Activated B cell treated with CpG ODN at 0.5 μM for 24 hours (primary cell): ENCODE results near the gene PSD4. TPM values are rescaled to one million over a fixed set of nuclear protein-coding genes. Genes with fewer than 3 reads are reported as not detected.

Experiments used
- ATAC-seq: fragments of 200-7000 bp; cut with Tn5 transposase; one replicate; pipeline ENCODE4 v1.10.0; 2021; ENCODE audit warnings: low read depth, mild to moderate bottlenecking, moderate library complexity
- CTCF ChIA-PET: fragments of 350-600 bp; sonication (Branson Sonifier 250); formaldehyde crosslinking; loops from one replicate; lab custom pipeline; 2021; ENCODE audit warnings: antibody characterized with exemption; lab: Charles Lee
- POLR2A ChIA-PET: fragments of 350-600 bp; sonication (Branson Sonifier 250); formaldehyde crosslinking; loops from one replicate; lab custom pipeline; 2021; ENCODE audit warnings: antibody characterized with exemption; lab: Charles Lee
- DNase-seq: peaks from one replicate; pipeline ENCODE4 v3.0.0; 2022
- H3K27ac Mint-ChIP-seq: one replicate; pipeline ENCODE4 v1.8.0; 2020; ENCODE audit warnings: mixed read lengths
- H3K27me3 Mint-ChIP-seq: one replicate; pipeline ENCODE4 v1.8.0; 2021; ENCODE audit warnings: mixed read lengths
- H3K36me3 Mint-ChIP-seq: one replicate; pipeline ENCODE4 v1.8.0; 2021; ENCODE audit warnings: low read depth, mixed read lengths
- H3K4me1 Mint-ChIP-seq: one replicate; pipeline ENCODE4 v1.8.0; 2021; ENCODE audit warnings: mixed read lengths
- H3K4me3 Mint-ChIP-seq: one replicate; pipeline ENCODE4 v1.8.0; 2020; ENCODE audit warnings: mild to moderate bottlenecking, mixed read lengths
- H3K9me3 Mint-ChIP-seq: one replicate; pipeline ENCODE4 v1.8.0; 2020; ENCODE audit warnings: mixed read lengths
- CTCF ChIP-seq: fragments of 200-600 bp; IDR thresholded peaks from one replicate; pipeline ENCODE4 v1.8.0; 2022; ENCODE audit warnings: antibody characterized with exemption, mild to moderate bottlenecking
- intact Hi-C: fragments of 100-400 bp; cut with micrococcal nuclease; formaldehyde crosslinking; loops from one replicate; pipeline ENCODE4 v1.15.1; 2024
- total RNA-seq: library from RNA; stranded (reverse); gene quantifications from 2 replicates; pipeline ENCODE4 v1.2.3, GENCODE V29; 2022

Gene PSD4
- total RNA-seq, 1 donor from 2014 or later: 182 TPM

GRCh38 chr2:113179446-113180045 is 5.8 kb downstream of the PSD4 start:
- intact Hi-C loops: loop anchor here (1.0 to 10.0 kb wide), 3 partner anchors 41 to 1125 kb away; partner anchors contain the start of gene TMEM87B
- H3K36me3 Mint-ChIP-seq: peaks cover 64% of the 10 kb centered on the region
- no peak for TF ChIP-seq CTCF

GRCh38 chr2:113180131-113180946 is 6.6 kb downstream of the PSD4 start:
- ATAC-seq: peak; percentile 38
- no peak for TF ChIP-seq CTCF
- no peak for DNase-seq
- Mint-ChIP-seq H3K27me3 (no peaks in the 10 kb centered on the region), H3K4me1 (peaks cover 92% of the 10 kb centered on the region), H3K9me3 (no peaks in the 10 kb centered on the region), H3K27ac (peak overlapping the region; percentile 19), H3K36me3 (peaks cover 67% of the 10 kb centered on the region), H3K4me3 (peak overlapping the region; percentile 50)
- POLR2A ChIA-PET: interaction anchor here (0.5 to 1.7 kb wide), 5 partner anchors 19 to 397 kb away, joined by 3 to 7 read pairs (median 6); no protein-coding TSS in a partner anchor
- CTCF ChIA-PET: interaction anchor here (0.9 to 3.8 kb wide), 15 partner anchors 8 to 227 kb away, joined by 3 to 65 read pairs (median 3); no protein-coding TSS in a partner anchor
- intact Hi-C loops: loop anchor here (1.0 kb wide), 1 partner anchor 42 kb away; no protein-coding TSS in a partner anchor

More at GRCh38 chr2:113179446-113180045, 5.8 kb downstream of the PSD4 start:
- POLR2A ChIA-PET: interaction anchor here (1.2 kb wide), 1 partner anchor 93 kb away, joined by 3 read pairs; no protein-coding TSS in a partner anchor
- peak overlapping the region; percentile 19 for H3K27ac Mint-ChIP-seq
- CTCF ChIA-PET: interaction anchor here (1.1 to 3.8 kb wide), 7 partner anchors 7 to 228 kb away, joined by 3 to 65 read pairs (median 5); no protein-coding TSS in a partner anchor
- H3K27me3 Mint-ChIP-seq: peaks cover 2% of the 10 kb centered on the region
- DNase-seq (no peak), ATAC-seq (no peak)
- H3K9me3 Mint-ChIP-seq: no peaks in the 10 kb centered on the region
- H3K4me1 Mint-ChIP-seq: peaks cover 88% of the 10 kb centered on the region
- no peak overlapping the region for H3K4me3 Mint-ChIP-seq

- H3K9me3 Mint-ChIP-seq: no peaks in the 10 kb centered on the region
- POLR2A ChIA-PET: interaction anchor here (0.6 to 1.7 kb wide), 6 partner anchors 10 to 595 kb away, joined by 3 to 7 read pairs (median 4); no protein-coding TSS in a partner anchor
- H3K27ac Mint-ChIP-seq: peak overlapping the region; percentile 19
- no peaks in the 10 kb centered on the region for H3K27me3 Mint-ChIP-seq
- TF ChIP-seq CTCF: no peak
- CTCF ChIA-PET: interaction anchor here (0.9 to 3.8 kb wide), 12 partner anchors 9 to 43 kb away, joined by 3 to 65 read pairs (median 4); no protein-coding TSS in a partner anchor
- peaks cover 90% of the 10 kb centered on the region for H3K4me1 Mint-ChIP-seq
- intact Hi-C loops: no loop called here
- ATAC-seq (no peak), DNase-seq (no peak)
- no peak overlapping the region for H3K4me3 Mint-ChIP-seq
- peaks cover 74% of the 10 kb centered on the region for H3K36me3 Mint-ChIP-seq
Observed at GRCh38 chr2:113181258-113182051, 7.7 kb downstream of the PSD4 start.

GRCh38 chr2:113182471-113183260 is 8.9 kb downstream of the PSD4 start:
- ATAC-seq (no peak), DNase-seq (no peak)
- no peak for TF ChIP-seq CTCF
- Mint-ChIP-seq H3K27ac (no peak overlapping the region), H3K4me3 (no peak overlapping the region), H3K9me3 (no peaks in the 10 kb centered on the region), H3K36me3 (peaks cover 71% of the 10 kb centered on the region), H3K4me1 (peaks cover 84% of the 10 kb centered on the region), H3K27me3 (no peaks in the 10 kb centered on the region)
- intact Hi-C loops: no loop called here
- POLR2A ChIA-PET: interaction anchor here (1.5 kb wide), 1 partner anchor 8 kb away, joined by 12 read pairs; the partner anchor contains the start of gene PSD4
- CTCF ChIA-PET: interaction anchor here (0.7 to 2.7 kb wide), 3 partner anchors 12 to 45 kb away, joined by 3 to 16 read pairs (median 9); no protein-coding TSS in a partner anchor
